GM19455 (cell line): ENCODE data around the gene CCDC196.

Experiments used
- ATAC-seq: cut with Tn5 transposase; IDR thresholded peaks from one replicate; pipeline ENCODE4 v1.9.1; 2021; ENCODE audit not compliant: unreplicated experiment

Gene CCDC196, protein sequence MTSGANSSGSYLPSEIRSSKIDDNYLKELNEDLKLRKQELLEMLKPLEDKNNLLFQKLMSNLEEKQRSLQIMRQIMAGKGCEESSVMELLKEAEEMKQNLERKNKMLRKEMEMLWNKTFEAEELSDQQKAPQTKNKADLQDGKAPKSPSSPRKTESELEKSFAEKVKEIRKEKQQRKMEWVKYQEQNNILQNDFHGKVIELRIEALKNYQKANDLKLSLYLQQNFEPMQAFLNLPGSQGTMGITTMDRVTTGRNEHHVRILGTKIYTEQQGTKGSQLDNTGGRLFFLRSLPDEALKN

GRCh38 chr14:66485910-66486421, at the start of gene CCDC196:
TSS of gene CCDC196 (plus strand) at chr14:66486371. CDS start at chr14:66486503, 132 bp downstream.
- no peak for ATAC-seq

- no peak for ATAC-seq
Observed at GRCh38 chr14:66440801-66441200, 45.4 kb upstream of the CCDC196 start.

GRCh38 chr14:66442953-66443571, 43.1 kb upstream of the CCDC196 start:
- ATAC-seq, result no peak

GRCh38 chr14:66443785-66444184, 42.4 kb upstream of the CCDC196 start:
- no peak for ATAC-seq

DNA sequence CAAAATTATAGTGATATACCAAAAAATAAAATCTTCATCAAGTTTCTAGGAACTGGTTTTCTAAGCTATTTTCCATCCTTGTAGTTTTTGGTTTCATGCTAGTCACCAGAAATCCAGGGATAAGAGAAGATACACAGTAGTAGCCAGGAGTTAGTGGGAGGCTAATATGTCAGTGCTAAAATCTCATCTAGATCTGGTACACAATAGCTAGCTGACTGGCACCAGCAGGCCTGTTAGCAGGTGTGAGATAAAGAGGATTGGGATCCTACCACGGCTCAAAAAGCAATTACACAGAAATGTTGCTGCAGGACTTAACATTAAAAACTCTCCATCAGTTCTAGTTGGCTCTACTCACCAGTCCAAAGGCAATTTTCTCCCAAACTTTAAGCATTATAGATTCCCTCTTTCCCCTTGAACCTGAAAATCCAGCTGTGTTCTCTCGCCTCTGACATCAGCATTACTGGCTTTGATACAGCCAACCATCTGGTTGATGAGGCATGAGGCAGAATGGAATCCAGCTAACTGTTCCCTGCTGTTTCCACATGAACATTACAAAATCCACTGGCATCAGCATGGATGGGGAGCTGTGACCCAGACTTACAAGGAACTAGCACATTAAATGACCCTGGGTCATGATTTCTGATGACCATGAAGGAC, 41.8 kb upstream of the CCDC196 start:
- ATAC-seq, result no peak

DNA sequence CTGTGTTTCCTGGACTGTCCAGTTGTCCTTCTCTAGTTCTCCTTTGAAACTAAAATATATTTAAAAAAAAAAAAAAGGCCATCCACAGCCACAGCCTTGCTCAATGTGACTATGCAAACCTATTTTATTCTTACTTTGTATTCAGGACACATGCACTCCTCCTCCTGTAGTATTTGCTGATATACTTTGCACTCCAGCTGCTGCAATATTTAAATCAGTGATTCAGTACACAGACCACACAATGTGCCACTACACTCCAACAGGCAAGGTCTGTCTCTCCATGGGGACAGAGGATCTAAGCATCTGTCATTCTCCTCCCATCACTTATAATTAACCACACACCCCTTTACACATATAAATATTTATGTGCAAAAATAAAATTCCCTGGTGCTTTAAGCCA, 40.2 kb upstream of the CCDC196 start:
- ATAC-seq, result no peak

DNA sequence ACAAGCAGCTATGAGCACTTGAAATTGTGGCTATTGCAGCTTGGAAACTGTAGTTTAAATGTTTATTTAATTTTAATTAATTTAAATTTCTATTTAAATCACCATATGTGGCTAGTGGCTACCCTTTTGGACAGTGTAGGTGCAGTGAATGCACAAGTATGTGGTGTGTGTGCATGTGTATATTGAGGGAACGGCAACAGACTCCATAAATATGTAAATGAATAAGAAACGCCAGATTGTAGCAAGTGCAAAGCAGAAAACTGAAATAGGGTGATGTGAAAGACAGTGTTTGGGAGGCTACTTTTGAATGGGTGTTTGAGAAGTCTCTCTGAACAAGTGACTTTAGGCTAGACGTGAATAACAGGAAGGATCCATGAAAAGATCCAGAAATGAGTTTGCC, 32.7 kb upstream of the CCDC196 start:
- ATAC-seq, result no peak

- ATAC-seq, result no peak
Observed at GRCh38 chr14:66459603-66460002, 26.6 kb upstream of the CCDC196 start.

DNA sequence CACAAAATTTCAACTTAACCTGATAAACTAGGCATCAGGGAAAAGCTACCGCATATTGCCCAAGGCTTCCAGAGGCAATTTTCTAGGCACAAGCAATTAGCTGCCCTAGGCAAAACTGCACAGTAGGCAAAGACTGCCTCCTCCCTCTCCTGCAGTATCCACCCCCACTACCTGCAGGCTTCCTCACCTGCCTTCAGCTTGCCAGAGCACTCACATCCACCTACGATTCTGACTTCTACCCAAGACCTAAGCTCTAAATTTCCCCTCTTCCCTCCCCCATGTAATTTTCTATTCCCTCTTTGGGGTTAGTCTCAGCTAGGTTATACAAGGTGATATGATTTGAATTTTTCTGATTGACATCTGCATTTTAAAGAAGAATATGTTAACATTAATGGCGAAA, 21.9 kb upstream of the CCDC196 start:
- no peak for ATAC-seq

DNA sequence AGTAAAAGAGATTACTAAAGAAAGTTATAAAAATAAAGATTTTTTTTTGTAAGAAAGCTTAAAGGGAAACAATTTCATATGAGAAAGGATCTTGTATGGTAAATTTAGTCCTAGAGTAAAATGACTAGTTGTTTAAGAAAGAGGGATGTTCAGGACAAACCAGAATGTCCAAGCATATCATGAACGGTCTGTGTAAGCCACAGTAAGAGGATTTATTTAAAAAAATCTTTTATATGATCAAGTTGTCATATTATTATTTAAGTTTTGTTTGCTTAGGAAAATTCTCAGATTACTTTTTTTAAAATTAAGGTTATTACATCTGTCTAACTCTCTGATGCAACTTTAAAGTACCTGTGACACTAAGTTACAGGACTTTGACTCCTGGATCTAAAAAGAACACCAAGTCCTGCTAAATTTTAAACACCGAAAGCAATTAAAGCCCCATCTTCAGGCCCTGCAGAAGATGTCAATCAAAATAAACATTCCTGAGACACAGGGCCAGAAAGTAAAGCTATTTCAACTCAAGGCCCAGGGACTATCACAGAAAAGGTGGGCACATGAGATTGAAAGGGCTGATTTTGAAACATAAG, 17.3 kb upstream of the CCDC196 start:
- no peak for ATAC-seq

DNA sequence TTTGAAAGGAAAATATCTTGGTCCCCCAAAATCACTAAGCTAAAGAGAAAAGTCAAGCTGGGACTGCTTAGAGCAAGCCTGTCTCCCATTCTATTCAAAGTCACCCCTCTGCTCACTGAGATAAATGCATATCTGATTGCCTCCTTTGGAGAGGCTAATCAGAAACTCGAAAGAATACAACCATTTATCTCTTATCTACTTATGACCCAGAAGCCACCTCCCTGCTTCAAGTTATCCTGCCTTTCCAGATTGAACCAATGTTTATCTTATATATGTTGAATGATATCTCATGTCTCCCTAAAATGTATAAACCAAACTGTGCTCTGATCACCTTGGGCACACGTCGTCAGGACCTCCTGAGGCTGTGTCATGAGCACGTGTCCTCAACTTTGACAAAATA, 14.6 kb upstream of the CCDC196 start:
- ATAC-seq, result no peak

DNA sequence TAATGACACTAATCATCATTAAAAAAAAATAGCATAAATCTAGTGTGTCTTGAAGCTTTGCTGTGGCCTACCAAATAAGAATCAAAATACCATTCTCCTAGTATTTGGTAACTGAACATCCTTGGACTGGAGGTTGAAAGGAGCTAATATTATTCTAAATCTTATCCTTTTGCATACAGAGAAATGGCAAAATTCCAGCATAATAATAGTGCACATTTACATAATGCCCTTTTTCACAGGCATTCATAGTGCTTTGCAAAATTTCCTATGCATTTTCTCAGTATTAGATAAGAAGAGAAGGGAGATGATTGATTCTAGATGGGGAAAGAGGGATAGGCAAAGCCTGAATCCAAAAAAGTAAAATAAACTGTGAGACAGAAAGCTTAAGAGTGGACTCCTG, 13.9 kb upstream of the CCDC196 start:
- no peak for ATAC-seq

DNA sequence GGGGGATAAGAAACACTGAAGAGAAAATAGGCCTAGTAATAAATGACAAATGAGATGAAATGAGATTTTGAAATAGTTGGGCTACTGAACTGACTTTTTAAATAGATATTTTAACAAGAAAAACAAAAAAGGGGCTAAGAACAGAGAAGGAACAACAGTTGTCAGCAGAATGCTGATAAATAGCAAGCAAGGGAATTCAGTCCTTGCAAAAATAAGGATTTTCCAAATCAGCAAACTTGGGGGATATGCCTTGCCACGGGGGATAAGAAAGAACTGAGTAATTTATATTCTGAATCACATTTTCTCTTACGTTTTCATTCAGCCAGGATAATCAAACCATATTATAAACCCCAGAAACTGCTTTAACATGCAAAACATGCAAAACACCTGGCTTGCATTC, 12.9 kb upstream of the CCDC196 start:
- ATAC-seq, result no peak

GRCh38 chr14:66476964-66477363, 9.2 kb upstream of the CCDC196 start:
- no peak for ATAC-seq

DNA sequence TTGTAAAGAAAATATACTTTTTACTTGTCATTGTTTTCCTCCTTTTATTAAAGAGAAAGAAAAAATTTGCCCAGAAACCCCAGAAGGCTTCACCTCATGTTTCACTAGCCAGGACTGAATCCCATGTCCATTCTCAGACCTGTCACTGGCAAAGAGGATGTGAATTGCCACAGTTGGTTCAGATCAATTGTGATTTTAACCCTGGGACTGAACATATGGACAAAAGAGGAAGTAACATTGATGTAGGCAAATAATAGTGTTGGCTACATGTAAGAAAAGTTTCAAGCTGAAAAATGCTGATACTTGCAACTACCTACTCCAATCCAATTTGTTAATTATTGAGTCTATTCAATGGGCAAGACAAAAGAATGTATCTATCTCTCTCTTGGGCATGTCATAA, 8.6 kb upstream of the CCDC196 start:
- no peak for ATAC-seq

GRCh38 chr14:66482873-66483272, 3.3 kb upstream of the CCDC196 start:
- ATAC-seq, result no peak

DNA sequence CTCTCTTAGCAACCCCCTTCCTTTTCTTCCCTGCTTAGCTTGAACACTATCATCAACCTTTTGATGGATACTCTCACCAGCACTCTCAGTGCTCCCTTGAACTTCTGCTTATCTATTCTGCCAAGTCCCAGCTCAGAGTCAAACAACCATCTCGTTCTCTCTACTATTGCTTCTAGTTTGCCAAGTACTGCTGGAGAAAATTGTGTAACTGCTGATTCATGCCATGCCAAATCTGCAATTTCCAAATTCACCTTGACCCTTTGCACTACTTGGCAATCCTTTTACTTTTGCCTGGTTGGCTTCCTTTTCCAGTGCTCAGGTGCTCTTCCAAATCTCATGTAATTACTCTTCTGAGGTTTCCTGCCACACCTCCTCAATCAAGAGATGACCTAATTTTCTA, 2.8 kb upstream of the CCDC196 start:
- ATAC-seq, result no peak

- ATAC-seq, result no peak
Observed at GRCh38 chr14:66485029-66485428, 1.1 kb upstream of the CCDC196 start.

GRCh38 chr14:66487164-66487563, 993 bp downstream of the CCDC196 start:
- no peak for ATAC-seq

GRCh38 chr14:66490143-66491111, 4.3 kb downstream of the CCDC196 start:
- ATAC-seq, result no peak

- no peak for ATAC-seq
Observed at GRCh38 chr14:66493750-66494149, 7.6 kb downstream of the CCDC196 start.
